HG02642 (cell line): ENCODE measurements around the gene TWIST2.

ENCODE experiments used
- ATAC-seq: cut with Tn5 transposase; IDR thresholded peaks from one replicate; pipeline ENCODE4 v1.9.1; 2021; ENCODE audit warnings: mild to moderate bottlenecking; ENCODE audit not compliant: unreplicated experiment, poor library complexity

Gene TWIST2

GRCh38 chr2:238886453-238887094, 38.7 kb downstream of the TWIST2 start:
- ATAC-seq: no peak

GRCh38 chr2:238887616-238888015, 39.7 kb downstream of the TWIST2 start:
- ATAC-seq: no peak

- no peak for ATAC-seq
These were observed 40.9 kb downstream of the TWIST2 start for GRCh38 chr2:238888781-238889180.

- ATAC-seq: no peak
These were observed 42.2 kb downstream of the TWIST2 start for GRCh38 chr2:238890131-238890530.

- no peak for ATAC-seq
These were observed 43.0 kb downstream of the TWIST2 start for GRCh38 chr2:238890618-238891456.

- ATAC-seq: no peak
These were observed 43.7 kb downstream of the TWIST2 start for GRCh38 chr2:238891457-238892203.

- ATAC-seq: no peak
These were observed 44.3 kb downstream of the TWIST2 start for GRCh38 chr2:238892204-238892500.

- no peak for ATAC-seq
These were observed 44.9 kb downstream of the TWIST2 start for GRCh38 chr2:238892796-238893195.

- ATAC-seq: no peak
These were observed 45.6 kb downstream of the TWIST2 start for GRCh38 chr2:238893349-238894000.

GRCh38 chr2:238894226-238894949, 46.5 kb downstream of the TWIST2 start:
- ATAC-seq: no peak

- ATAC-seq: no peak
These were observed 47.0 kb downstream of the TWIST2 start for GRCh38 chr2:238894950-238895298.

GRCh38 chr2:238895361-238895882, 47.5 kb downstream of the TWIST2 start:
- no peak for ATAC-seq

GRCh38 chr2:238895891-238896600, 48.2 kb downstream of the TWIST2 start:
- ATAC-seq: no peak

- ATAC-seq: no peak
These were observed 48.8 kb downstream of the TWIST2 start for GRCh38 chr2:238896641-238897040.

GRCh38 chr2:238897122-238897880, 49.4 kb downstream of the TWIST2 start:
- ATAC-seq: no peak

GRCh38 chr2:238897911-238898311, 50.0 kb downstream of the TWIST2 start:
- no peak for ATAC-seq

GRCh38 chr2:238898534-238899281, 50.8 kb downstream of the TWIST2 start:
- ATAC-seq: no peak

- no peak for ATAC-seq
These were observed 51.5 kb downstream of the TWIST2 start for GRCh38 chr2:238899386-238899785.
